Measurements from ENCODE around the gene ATAD5. TPM values are rescaled to one million over a fixed set of nuclear protein-coding genes. Genes with fewer than 3 reads are reported as not detected.
"Not testable (repeated sequence)": the region's sequence is repeated elsewhere in the genome, so short reads cannot be mapped to it uniquely, and the experiment has no call there.

Gene ATAD5
- total and polyA plus RNA-seq, 4 donors, result 0.44 to 4.8 (median 1.4) TPM

DNA sequence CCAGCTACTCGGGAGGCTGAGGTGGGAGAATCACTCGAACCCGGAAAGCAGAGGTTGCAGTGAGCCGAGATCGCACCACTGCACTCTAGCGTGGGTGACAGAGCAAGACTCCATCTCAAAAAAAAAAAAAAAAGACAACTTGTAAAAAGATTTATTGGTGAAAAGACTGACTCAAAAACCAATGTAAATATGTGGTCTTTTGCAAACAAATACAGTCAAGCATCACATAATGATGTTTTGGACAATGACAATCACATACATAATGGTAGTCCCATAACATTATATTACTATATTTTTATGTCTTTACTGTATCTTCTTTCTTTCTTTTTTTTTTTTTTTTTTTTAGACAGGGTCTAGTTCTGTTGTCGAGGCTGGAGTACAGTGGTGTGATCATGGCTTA is 15.6 kb upstream of the ATAD5 start:
- H3K4me3 ChIP-seq, result no peak overlapping the region
- TF ChIP-seq, protein P1, sequence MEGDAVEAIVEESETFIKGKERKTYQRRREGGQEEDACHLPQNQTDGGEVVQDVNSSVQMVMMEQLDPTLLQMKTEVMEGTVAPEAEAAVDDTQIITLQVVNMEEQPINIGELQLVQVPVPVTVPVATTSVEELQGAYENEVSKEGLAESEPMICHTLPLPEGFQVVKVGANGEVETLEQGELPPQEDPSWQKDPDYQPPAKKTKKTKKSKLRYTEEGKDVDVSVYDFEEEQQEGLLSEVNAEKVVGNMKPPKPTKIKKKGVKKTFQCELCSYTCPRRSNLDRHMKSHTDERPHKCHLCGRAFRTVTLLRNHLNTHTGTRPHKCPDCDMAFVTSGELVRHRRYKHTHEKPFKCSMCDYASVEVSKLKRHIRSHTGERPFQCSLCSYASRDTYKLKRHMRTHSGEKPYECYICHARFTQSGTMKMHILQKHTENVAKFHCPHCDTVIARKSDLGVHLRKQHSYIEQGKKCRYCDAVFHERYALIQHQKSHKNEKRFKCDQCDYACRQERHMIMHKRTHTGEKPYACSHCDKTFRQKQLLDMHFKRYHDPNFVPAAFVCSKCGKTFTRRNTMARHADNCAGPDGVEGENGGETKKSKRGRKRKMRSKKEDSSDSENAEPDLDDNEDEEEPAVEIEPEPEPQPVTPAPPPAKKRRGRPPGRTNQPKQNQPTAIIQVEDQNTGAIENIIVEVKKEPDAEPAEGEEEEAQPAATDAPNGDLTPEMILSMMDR (IDR thresholded peaks at IDR 0.05; ENCODE audit: control extremely low read depth, extremely low read depth), result no peak
- peaks cover 0 to 2% (median 0%) of the 10 kb centered on the region in 4 donors for H3K36me3 ChIP-seq (ENCODE audit: control insufficient read depth in 4 of 4, insufficient read depth in 4 of 4, low read length in 4 of 4)
- no peak for ATAC-seq (ENCODE audit: insufficient read depth, low FRiP score)
- H3K27me3 ChIP-seq (ENCODE audit: control insufficient read depth in 3 of 3, insufficient read depth in 3 of 3, low read length in 2 of 3), result no peaks in the 10 kb centered on the region
- H3K9ac ChIP-seq (ENCODE audit: insufficient read depth in 1 of 2, low read length in 2 of 2), result no peak overlapping the region
- H3K9me3 ChIP-seq (ENCODE audit: control insufficient read depth in 4 of 4, insufficient read depth in 3 of 4, low read length in 3 of 4), result no peaks in the 10 kb centered on the region
- H3K4me1 ChIP-seq (ENCODE audit: control insufficient read depth in 5 of 5, insufficient read depth in 5 of 5, low read length in 5 of 5), result peaks cover 0 to 6% (median 0%) of the 10 kb centered on the region in 5 donors
- no peak for DNase-seq
- no peak overlapping the region for H3K27ac ChIP-seq (ENCODE audit: low read depth in 1 of 2, low read length in 1 of 2)
- WGBS, 2 donors, result 97 to 98% methylated on average over 7 of the region's 7 CpGs

DNA sequence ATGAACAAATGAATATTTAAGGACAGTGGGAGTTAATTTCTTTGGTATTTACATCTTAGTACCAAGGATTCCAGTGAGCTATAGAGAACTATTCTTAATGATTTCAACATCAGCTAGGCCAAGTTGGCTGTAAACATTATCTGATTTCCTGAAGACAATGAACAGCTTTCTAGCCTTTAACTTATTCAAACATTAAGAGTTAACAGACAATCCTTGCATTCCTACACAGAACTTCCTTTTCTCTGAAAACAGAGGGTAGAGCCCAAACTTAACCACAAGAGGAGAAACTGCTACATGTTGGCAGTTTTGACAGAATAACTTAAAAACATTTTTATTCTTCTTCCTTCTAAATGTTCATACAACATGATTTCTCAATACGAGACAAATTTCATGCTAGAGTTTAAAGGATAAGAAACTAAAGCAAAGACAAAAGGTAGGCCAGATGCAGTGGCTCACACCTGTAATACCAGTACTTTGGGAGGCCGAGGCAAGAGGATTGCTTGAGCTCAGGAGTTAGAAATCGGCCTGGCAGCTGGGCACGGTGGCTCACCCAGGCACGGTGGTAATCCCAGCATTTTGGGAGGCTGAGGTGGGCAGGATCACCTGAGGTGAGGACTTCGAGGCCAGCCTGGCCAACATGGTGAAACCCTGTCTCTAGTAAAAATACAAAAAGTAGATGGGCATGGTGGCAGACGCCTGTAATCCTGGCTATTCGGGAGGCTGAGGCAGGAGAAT is 11.6 kb upstream of the ATAD5 start:
- no peak for ATAC-seq (ENCODE audit: insufficient read depth, low FRiP score)
- Histone ChIP-seq H3K9me3 (ENCODE audit: control insufficient read depth in 4 of 4, insufficient read depth in 3 of 4, low read length in 3 of 4) (no peaks in the 10 kb centered on the region), H3K27me3 (ENCODE audit: control insufficient read depth in 3 of 3, insufficient read depth in 3 of 3, low read length in 2 of 3) (no peaks in the 10 kb centered on the region), H3K4me3 (no peak overlapping the region), H3K36me3 (ENCODE audit: control insufficient read depth in 4 of 4, insufficient read depth in 4 of 4, low read length in 4 of 4) (peaks cover 0 to 2% (median 0%) of the 10 kb centered on the region in 4 donors), H3K9ac (ENCODE audit: insufficient read depth in 1 of 2, low read length in 2 of 2) (no peak overlapping the region), H3K27ac (ENCODE audit: low read depth in 1 of 2, low read length in 1 of 2) (no peak overlapping the region), H3K4me1 (ENCODE audit: control insufficient read depth in 5 of 5, insufficient read depth in 5 of 5, low read length in 5 of 5) (peaks cover 0 to 7% (median 3%) of the 10 kb centered on the region in 5 donors)
- no peak for DNase-seq
- TF ChIP-seq, protein P1 (IDR thresholded peaks at IDR 0.05; ENCODE audit: control extremely low read depth, extremely low read depth), result no peak
- WGBS, 2 donors, result 35 to 70% methylated on average over 8 of the region's 8 CpGs

DNA sequence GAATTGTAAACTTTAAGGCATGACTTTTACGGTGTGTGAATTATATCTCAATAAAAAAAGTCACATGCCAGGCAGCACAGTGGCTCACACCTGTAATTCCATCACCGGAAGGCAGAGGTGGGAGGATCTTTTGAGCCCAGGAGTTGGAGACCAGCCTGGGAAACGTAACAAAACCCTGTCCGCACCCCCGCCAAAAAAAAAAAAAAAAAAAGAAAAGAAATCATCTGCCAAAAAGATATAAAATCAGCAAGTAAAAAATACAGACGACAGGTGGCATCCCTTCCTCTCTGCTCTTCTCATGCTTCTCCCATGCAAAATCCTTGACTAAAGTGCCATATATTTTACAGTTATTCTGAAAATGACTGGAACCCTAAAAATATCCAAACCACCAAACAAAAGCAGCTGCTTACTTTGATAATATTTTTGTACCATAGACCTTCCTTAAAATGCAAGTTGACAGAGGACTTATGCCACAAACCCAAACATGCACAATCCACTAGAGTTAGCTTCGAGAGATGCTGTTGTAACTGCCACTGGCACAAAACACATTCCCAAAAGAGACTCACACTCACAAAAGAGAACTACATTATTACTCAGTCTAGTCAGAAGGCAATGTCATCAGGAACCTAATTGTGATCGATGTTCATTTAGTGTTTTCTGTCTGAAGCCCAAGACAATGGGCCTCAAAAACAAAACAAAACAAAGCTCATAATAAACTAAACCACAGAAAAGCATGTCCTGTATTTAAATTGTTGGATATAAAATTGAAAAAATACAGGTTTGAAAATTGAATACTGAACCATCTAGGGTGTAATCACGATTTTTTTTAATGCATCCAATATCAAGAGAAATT is 9.7 kb upstream of the ATAD5 start:
- Histone ChIP-seq H3K4me1 (ENCODE audit: control insufficient read depth in 5 of 5, insufficient read depth in 5 of 5, low read length in 5 of 5) (peaks cover 0 to 9% (median 4%) of the 10 kb centered on the region in 5 donors), H3K27ac (ENCODE audit: low read depth in 1 of 2, low read length in 1 of 2) (no peak overlapping the region), H3K36me3 (ENCODE audit: control insufficient read depth in 4 of 4, insufficient read depth in 4 of 4, low read length in 4 of 4) (peaks cover 0 to 2% (median 0%) of the 10 kb centered on the region in 4 donors), H3K4me3 (no peak overlapping the region), H3K27me3 (ENCODE audit: control insufficient read depth in 3 of 3, insufficient read depth in 3 of 3, low read length in 2 of 3) (no peaks in the 10 kb centered on the region), H3K9ac (ENCODE audit: insufficient read depth in 1 of 2, low read length in 2 of 2) (no peak overlapping the region), H3K9me3 (ENCODE audit: control insufficient read depth in 4 of 4, insufficient read depth in 3 of 4, low read length in 3 of 4) (no peaks in the 10 kb centered on the region)
- TF ChIP-seq, protein P1 (IDR thresholded peaks at IDR 0.05; ENCODE audit: control extremely low read depth, extremely low read depth), result no peak
- DNase-seq (no peak), ATAC-seq (ENCODE audit: insufficient read depth, low FRiP score) (no peak)
- WGBS, 2 donors, result 31 to 53% methylated on average over 9 of the region's 9 CpGs

DNA sequence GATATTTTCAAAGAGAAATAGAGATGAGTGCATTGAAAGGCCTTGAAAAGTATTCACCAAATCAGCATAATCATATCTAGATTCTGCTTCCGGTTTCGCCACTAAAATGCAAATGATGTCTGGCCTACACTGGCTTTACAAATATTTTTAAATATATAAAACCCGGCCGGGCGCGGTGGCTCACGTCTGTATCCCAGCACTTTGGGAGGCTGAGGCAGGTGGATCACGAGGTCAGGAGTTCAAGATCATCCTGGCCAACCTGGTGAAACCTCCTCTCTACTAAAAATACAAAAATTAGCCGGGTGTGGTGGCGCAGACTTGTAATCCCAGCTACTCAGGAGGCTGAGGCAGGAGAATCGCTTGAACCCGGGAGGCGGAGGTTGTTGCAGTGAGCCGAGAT is 8.8 kb upstream of the ATAD5 start:
- DNase-seq; H3K9me3 ChIP-seq (ENCODE audit: control insufficient read depth in 4 of 4, insufficient read depth in 3 of 4, low read length in 3 of 4); H3K27ac ChIP-seq (ENCODE audit: low read depth in 1 of 2, low read length in 1 of 2); H3K36me3 ChIP-seq (ENCODE audit: control insufficient read depth in 4 of 4, insufficient read depth in 4 of 4, low read length in 4 of 4); ATAC-seq (ENCODE audit: insufficient read depth, low FRiP score); H3K27me3 ChIP-seq (ENCODE audit: control insufficient read depth in 3 of 3, insufficient read depth in 3 of 3, low read length in 2 of 3); H3K4me3 ChIP-seq; H3K4me1 ChIP-seq (ENCODE audit: control insufficient read depth in 5 of 5, insufficient read depth in 5 of 5, low read length in 5 of 5); H3K9ac ChIP-seq (ENCODE audit: insufficient read depth in 1 of 2, low read length in 2 of 2): not testable (repeated sequence)
- 58 to 70% methylated on average over 14 of the region's 14 CpGs for WGBS, 2 donors

Measured in lung (tissue), 12 donors.